ENCODE data around the gene PARD3.
"Not testable (repeated sequence)": the region's sequence is repeated elsewhere in the genome, so short reads cannot be mapped to it uniquely, and the experiment has no call there.

The PARD3 gene

DNA sequence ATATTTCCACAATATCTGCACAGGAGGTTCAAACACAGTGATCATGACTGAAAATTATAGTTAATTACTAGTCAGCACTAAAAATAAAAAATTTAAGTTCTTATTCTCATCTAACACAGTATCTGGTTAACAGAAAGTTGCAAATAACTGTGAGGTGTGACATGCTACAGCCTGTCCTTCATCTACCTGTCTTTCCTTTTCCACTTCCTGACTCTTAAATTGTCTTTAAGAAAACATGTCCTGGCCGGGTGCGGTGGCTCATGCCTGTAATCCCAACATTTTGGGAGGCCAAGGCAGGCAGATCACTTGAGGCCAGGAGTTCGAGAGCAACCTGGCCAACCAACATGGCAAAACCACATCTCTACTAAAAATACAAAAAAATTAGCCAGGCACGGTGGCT lies 57.9 kb downstream of the PARD3 start:
- H4K8ac ChIP-seq (ENCODE audit: low read depth, low read length); H3K14ac ChIP-seq (ENCODE audit: low read length); H3K79me1 ChIP-seq (ENCODE audit: low read length); H2BK5ac ChIP-seq (ENCODE audit: low read depth, low read length, poor library complexity); H3K4ac ChIP-seq (ENCODE audit: low read depth, low read length); H2AK5ac ChIP-seq (ENCODE audit: low read length); H3K4me1 ChIP-seq (ENCODE audit: control insufficient read depth in 1 of 2, insufficient read depth in 2 of 2, low read length in 2 of 2); H2BK120ac ChIP-seq (ENCODE audit: insufficient read depth, low read length, poor library complexity); H3K18ac ChIP-seq (ENCODE audit: low read length); H3K9ac ChIP-seq (ENCODE audit: low read length); H2BK12ac ChIP-seq (ENCODE audit: low read length); H4K12ac ChIP-seq (ENCODE audit: low read depth, low read length); H3K27me3 ChIP-seq (ENCODE audit: insufficient read depth, low read length); H3K4me2 ChIP-seq (ENCODE audit: low read length); DNase-seq; H2AFZ ChIP-seq (ENCODE audit: insufficient read depth, low read length, poor library complexity); H3K27ac ChIP-seq (ENCODE audit: low read depth, low read length); H3K9me3 ChIP-seq (ENCODE audit: insufficient read depth, low read depth, low read length); H3K79me2 ChIP-seq (ENCODE audit: control insufficient read depth, insufficient read depth, low read length, poor library complexity); H3K23ac ChIP-seq (ENCODE audit: low read length); H4K91ac ChIP-seq (ENCODE audit: low read depth, low read length); H3K36me3 ChIP-seq (ENCODE audit: control insufficient read depth in 1 of 2, insufficient read depth in 2 of 2, low read length in 2 of 2); H3K4me3 ChIP-seq (ENCODE audit: low read depth, low read length): not testable (repeated sequence)
- WGBS (ENCODE audit: extremely low coverage, insufficient coverage, insufficient read length) = no CpG with 5 or more reads among the region's 4 CpGs

DNA sequence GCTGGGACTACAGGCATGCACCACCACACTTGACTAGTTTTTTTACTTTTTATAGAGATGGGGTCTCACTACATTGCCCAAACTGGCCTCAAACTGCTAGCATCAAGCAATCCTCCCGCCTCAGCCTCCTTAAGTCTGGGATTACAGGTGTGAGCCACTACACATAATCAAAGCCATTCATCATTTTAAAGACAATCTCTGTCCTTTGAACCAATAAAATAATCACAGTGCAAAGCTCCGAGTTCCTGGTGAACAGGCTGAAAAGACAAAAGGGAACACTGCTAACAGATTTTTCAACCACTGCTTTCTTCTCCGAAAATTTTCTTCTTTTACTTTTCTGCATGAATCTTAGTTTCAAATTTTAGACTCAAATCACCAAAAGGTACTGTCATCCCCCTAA lies 58.5 kb downstream of the PARD3 start:
- no peaks in the 10 kb centered on the region for H3K9me3 ChIP-seq (ENCODE audit: insufficient read depth, low read depth, low read length)
- no peak overlapping the region for H3K9ac ChIP-seq (ENCODE audit: low read length)
- no peak for DNase-seq
- no peak overlapping the region for H3K23ac ChIP-seq (ENCODE audit: low read length)
- no peak overlapping the region for H2AFZ ChIP-seq (ENCODE audit: insufficient read depth, low read length, poor library complexity)
- H3K4me3 ChIP-seq (ENCODE audit: low read depth, low read length) = no peak overlapping the region
- H3K36me3 ChIP-seq (ENCODE audit: control insufficient read depth in 1 of 2, insufficient read depth in 2 of 2, low read length in 2 of 2) = peaks cover 0 to 2% of the 10 kb centered on the region in 2 experiments
- H3K27me3 ChIP-seq (ENCODE audit: insufficient read depth, low read length) = no peaks in the 10 kb centered on the region
- H3K4me1 ChIP-seq (ENCODE audit: control insufficient read depth in 1 of 2, insufficient read depth in 2 of 2, low read length in 2 of 2) = peaks cover 2 to 7% of the 10 kb centered on the region in 2 experiments
- H2AK5ac ChIP-seq (ENCODE audit: low read length) = no peak overlapping the region
- H2BK5ac ChIP-seq (ENCODE audit: low read depth, low read length, poor library complexity) = no peak overlapping the region
- H4K8ac ChIP-seq (ENCODE audit: low read depth, low read length) = no peak overlapping the region
- H3K79me2 ChIP-seq (ENCODE audit: control insufficient read depth, insufficient read depth, low read length, poor library complexity) = no peaks in the 10 kb centered on the region
- H3K27ac ChIP-seq (ENCODE audit: low read depth, low read length) = no peak overlapping the region
- no peak overlapping the region for H3K18ac ChIP-seq (ENCODE audit: low read length)
- WGBS (ENCODE audit: extremely low coverage, insufficient coverage, insufficient read length) = no CpG with 5 or more reads among the region's 3 CpGs
- no peak overlapping the region for H3K14ac ChIP-seq (ENCODE audit: low read length)
- H4K91ac ChIP-seq (ENCODE audit: low read depth, low read length) = no peak overlapping the region
- no peak overlapping the region for H3K4ac ChIP-seq (ENCODE audit: low read depth, low read length)
- no peak overlapping the region for H4K12ac ChIP-seq (ENCODE audit: low read depth, low read length)
- no peak overlapping the region for H3K4me2 ChIP-seq (ENCODE audit: low read length)
- H2BK120ac ChIP-seq (ENCODE audit: insufficient read depth, low read length, poor library complexity) = no peak overlapping the region
- no peak overlapping the region for H2BK12ac ChIP-seq (ENCODE audit: low read length)
- H3K79me1 ChIP-seq (ENCODE audit: low read length) = no peaks in the 10 kb centered on the region

DNA sequence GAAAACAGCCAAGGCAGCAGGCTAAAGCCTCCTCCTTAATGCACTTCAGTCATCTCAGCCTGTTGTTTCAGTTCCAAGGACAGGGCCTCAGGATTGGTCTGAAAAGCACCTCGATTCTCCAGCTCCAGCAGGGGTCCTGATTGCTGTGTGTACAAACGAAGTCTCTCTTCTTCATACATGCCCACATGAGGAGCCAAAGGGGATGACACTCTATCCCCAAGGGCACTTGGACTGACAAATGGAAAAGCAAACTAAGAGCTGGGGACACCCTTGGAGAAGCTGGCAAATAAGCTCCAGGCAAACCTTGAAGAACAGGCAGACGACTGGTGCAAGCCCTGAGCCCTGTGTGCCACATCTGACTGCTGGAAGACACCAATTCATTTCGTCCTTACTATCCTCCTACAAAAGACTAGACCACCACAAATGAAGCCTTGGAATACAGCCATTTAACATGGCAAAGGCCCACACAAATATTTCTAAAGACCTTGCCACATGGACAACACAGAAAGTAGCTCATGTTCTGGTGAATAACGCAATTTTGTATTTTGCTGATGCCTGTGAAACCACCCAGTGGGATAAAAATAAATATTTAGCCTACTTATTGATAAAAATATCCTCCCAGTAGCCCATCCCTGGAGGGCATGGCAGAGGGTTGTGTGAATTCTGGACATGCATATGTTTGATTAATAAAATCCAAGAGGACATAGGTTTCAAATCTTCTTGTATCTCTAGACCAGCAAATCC lies 61.9 kb downstream of the PARD3 start:
- no peak overlapping the region for H2AK5ac ChIP-seq (ENCODE audit: low read length)
- no peak overlapping the region for H4K91ac ChIP-seq (ENCODE audit: low read depth, low read length)
- no peak overlapping the region for H3K18ac ChIP-seq (ENCODE audit: low read length)
- H3K23ac ChIP-seq (ENCODE audit: low read length) = peak overlapping the region; percentile 57
- no peak overlapping the region for H2BK12ac ChIP-seq (ENCODE audit: low read length)
- H3K4me2 ChIP-seq (ENCODE audit: low read length) = no peak overlapping the region
- H3K27ac ChIP-seq (ENCODE audit: low read depth, low read length) = no peak overlapping the region
- H3K4me3 ChIP-seq (ENCODE audit: low read depth, low read length) = no peak overlapping the region
- no peak overlapping the region for H4K12ac ChIP-seq (ENCODE audit: low read depth, low read length)
- H3K79me1 ChIP-seq (ENCODE audit: low read length) = no peaks in the 10 kb centered on the region
- WGBS (ENCODE audit: extremely low coverage, insufficient coverage, insufficient read length) = no CpG with 5 or more reads among the region's 5 CpGs
- no peak overlapping the region for H4K8ac ChIP-seq (ENCODE audit: low read depth, low read length)
- no peaks in the 10 kb centered on the region for H3K79me2 ChIP-seq (ENCODE audit: control insufficient read depth, insufficient read depth, low read length, poor library complexity)
- H3K14ac ChIP-seq (ENCODE audit: low read length) = no peak overlapping the region
- peak overlapping the region; percentile 54 for H2AFZ ChIP-seq (ENCODE audit: insufficient read depth, low read length, poor library complexity)
- H2BK5ac ChIP-seq (ENCODE audit: low read depth, low read length, poor library complexity) = no peak overlapping the region
- H3K36me3 ChIP-seq (ENCODE audit: control insufficient read depth in 1 of 2, insufficient read depth in 2 of 2, low read length in 2 of 2) = peaks cover 0 to 2% of the 10 kb centered on the region in 2 experiments
- peak overlapping the region; percentile 21 for H3K4ac ChIP-seq (ENCODE audit: low read depth, low read length)
- no peak for DNase-seq
- peak overlapping the region; percentile 40 for H3K9ac ChIP-seq (ENCODE audit: low read length)
- no peaks in the 10 kb centered on the region for H3K9me3 ChIP-seq (ENCODE audit: insufficient read depth, low read depth, low read length)
- H3K27me3 ChIP-seq (ENCODE audit: insufficient read depth, low read length) = no peaks in the 10 kb centered on the region
- H2BK120ac ChIP-seq (ENCODE audit: insufficient read depth, low read length, poor library complexity) = no peak overlapping the region
- H3K4me1 ChIP-seq (ENCODE audit: control insufficient read depth in 1 of 2, insufficient read depth in 2 of 2, low read length in 2 of 2) = peaks cover 0 to 2% of the 10 kb centered on the region in 2 experiments

DNA sequence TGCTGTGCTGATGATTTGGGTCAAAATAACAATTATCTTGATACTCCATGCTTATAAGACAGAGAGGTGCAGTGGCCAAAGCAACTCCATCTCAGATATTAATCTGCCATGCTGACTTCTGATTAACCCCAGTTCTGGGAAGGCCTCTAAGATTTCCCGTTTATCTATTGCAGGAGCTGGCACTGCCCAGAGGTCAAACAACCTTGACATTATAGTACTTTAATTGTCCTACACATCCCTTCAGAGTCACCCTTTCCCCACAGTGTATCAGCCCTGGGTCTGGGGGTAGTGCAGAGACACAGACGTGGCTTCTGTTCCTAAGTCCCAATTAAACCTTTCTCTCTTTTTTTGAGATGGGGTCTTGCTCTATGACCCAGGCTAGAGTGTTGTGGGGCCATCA lies 63.8 kb downstream of the PARD3 start:
- Histone ChIP-seq H3K27me3 (ENCODE audit: insufficient read depth, low read length) (no peaks in the 10 kb centered on the region), H3K18ac (ENCODE audit: low read length) (no peak overlapping the region), H3K36me3 (ENCODE audit: control insufficient read depth in 1 of 2, insufficient read depth in 2 of 2, low read length in 2 of 2) (peaks cover 0 to 2% of the 10 kb centered on the region in 2 experiments), H2AK5ac (ENCODE audit: low read length) (no peak overlapping the region), H3K4me2 (ENCODE audit: low read length) (no peak overlapping the region), H2BK12ac (ENCODE audit: low read length) (no peak overlapping the region), H3K79me2 (ENCODE audit: control insufficient read depth, insufficient read depth, low read length, poor library complexity) (peaks cover 2% of the 10 kb centered on the region), H4K12ac (ENCODE audit: low read depth, low read length) (no peak overlapping the region), H3K9me3 (ENCODE audit: insufficient read depth, low read depth, low read length) (no peaks in the 10 kb centered on the region), H3K79me1 (ENCODE audit: low read length) (no peaks in the 10 kb centered on the region), H3K14ac (ENCODE audit: low read length) (no peak overlapping the region), H3K23ac (ENCODE audit: low read length) (no peak overlapping the region), H2BK120ac (ENCODE audit: insufficient read depth, low read length, poor library complexity) (no peak overlapping the region), H3K4me1 (ENCODE audit: control insufficient read depth in 1 of 2, insufficient read depth in 2 of 2, low read length in 2 of 2) (peaks cover 0 to 2% of the 10 kb centered on the region in 2 experiments), H4K91ac (ENCODE audit: low read depth, low read length) (no peak overlapping the region), H2BK5ac (ENCODE audit: low read depth, low read length, poor library complexity) (no peak overlapping the region), H2AFZ (ENCODE audit: insufficient read depth, low read length, poor library complexity) (no peak overlapping the region), H3K27ac (ENCODE audit: low read depth, low read length) (no peak overlapping the region), H4K8ac (ENCODE audit: low read depth, low read length) (no peak overlapping the region), H3K9ac (ENCODE audit: low read length) (no peak overlapping the region), H3K4me3 (ENCODE audit: low read depth, low read length) (no peak overlapping the region), H3K4ac (ENCODE audit: low read depth, low read length) (no peak overlapping the region)
- no CpG with 5 or more reads among the region's 2 CpGs for WGBS (ENCODE audit: extremely low coverage, insufficient coverage, insufficient read length)
- DNase-seq = no peak

All from trophoblast cell (in vitro differentiated cells and primary cell).